ENCODE results near the gene GRHPR.

DNA sequence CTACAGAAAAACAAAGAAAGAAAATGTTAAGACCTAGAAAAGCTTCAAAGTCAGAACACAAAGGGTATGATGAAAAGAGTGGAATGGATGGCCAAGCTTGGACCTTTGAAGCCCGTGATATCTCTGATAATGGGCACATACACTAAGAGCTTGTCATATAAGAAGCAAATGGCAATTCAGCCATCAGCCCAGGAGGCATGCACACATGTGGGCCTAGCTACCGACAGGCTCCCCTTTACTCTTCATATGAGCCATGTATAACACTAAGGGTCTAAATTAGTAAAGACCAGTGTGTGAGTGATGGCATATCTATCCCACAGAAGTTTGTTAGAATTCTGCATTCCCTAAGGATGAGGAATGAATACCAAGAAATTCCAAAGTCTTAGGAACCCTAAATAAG, 20.1 kb downstream of the GRHPR start:
- no peak for TF ChIP-seq ELF4 (CRISPR knock-in tag; IDR thresholded peaks at IDR 0.05; ENCODE audit: low read depth)
- no peak for TF ChIP-seq SP1 (CRISPR knock-in tag; conservative IDR thresholded peaks at IDR 0.05)
- TF ChIP-seq, protein P1, sequence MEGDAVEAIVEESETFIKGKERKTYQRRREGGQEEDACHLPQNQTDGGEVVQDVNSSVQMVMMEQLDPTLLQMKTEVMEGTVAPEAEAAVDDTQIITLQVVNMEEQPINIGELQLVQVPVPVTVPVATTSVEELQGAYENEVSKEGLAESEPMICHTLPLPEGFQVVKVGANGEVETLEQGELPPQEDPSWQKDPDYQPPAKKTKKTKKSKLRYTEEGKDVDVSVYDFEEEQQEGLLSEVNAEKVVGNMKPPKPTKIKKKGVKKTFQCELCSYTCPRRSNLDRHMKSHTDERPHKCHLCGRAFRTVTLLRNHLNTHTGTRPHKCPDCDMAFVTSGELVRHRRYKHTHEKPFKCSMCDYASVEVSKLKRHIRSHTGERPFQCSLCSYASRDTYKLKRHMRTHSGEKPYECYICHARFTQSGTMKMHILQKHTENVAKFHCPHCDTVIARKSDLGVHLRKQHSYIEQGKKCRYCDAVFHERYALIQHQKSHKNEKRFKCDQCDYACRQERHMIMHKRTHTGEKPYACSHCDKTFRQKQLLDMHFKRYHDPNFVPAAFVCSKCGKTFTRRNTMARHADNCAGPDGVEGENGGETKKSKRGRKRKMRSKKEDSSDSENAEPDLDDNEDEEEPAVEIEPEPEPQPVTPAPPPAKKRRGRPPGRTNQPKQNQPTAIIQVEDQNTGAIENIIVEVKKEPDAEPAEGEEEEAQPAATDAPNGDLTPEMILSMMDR (IDR thresholded peaks at IDR 0.05): no peak
- TF ChIP-seq, protein P2, sequence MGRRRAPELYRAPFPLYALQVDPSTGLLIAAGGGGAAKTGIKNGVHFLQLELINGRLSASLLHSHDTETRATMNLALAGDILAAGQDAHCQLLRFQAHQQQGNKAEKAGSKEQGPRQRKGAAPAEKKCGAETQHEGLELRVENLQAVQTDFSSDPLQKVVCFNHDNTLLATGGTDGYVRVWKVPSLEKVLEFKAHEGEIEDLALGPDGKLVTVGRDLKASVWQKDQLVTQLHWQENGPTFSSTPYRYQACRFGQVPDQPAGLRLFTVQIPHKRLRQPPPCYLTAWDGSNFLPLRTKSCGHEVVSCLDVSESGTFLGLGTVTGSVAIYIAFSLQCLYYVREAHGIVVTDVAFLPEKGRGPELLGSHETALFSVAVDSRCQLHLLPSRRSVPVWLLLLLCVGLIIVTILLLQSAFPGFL (CRISPR knock-in tag; IDR thresholded peaks at IDR 0.05; ENCODE audit: borderline replicate concordance): no peak
- no peak for TF ChIP-seq ETV6 (CRISPR knock-in tag; IDR thresholded peaks at IDR 0.05)

All from WTC11 (cell line).